Measurements from ENCODE around the gene ITLN2.
"Not testable (repeated sequence)": the region's sequence is repeated elsewhere in the genome, so short reads cannot be mapped to it uniquely, and the experiment has no call there.

The ITLN2 gene

GRCh38 chr1:160956966-160957365 is 2.4 kb upstream of the ITLN2 start:
- in situ Hi-C loops (cut with MboI; ENCODE audit: low sequenced_read_pairs), result loop anchor here (10.0 kb wide), 1 partner anchor 282 kb away; no protein-coding TSS in a partner anchor

DNA sequence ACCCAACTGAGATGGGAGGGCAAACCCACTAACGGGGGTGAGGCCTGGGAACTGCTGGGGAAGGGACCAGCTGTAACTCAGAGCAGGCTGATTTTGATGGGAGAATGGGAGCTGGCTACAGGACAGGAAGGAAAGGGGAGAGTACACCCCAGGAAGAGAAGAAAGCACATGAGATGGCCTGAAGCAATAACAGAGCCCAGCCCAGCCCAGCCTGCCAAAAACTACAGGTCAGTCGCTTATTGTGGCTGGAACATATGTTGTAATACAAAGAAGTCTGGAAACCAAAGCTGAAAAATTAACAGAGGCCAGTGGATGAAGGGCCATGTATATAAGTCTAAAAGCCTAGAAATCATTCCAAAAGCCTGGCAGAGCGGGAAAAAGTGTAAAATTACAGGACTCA is 1.6 kb downstream of the ITLN2 start:
- in situ Hi-C loops (cut with MboI; ENCODE audit: low sequenced_read_pairs), result loop anchor here (5.0 to 10.0 kb wide), 2 partner anchors 121 to 278 kb away; no protein-coding TSS in a partner anchor

GRCh38 chr1:160952129-160952510 is 2.5 kb downstream of the ITLN2 start:
- in situ Hi-C loops (cut with MboI; ENCODE audit: low sequenced_read_pairs), result loop anchor here (5.0 to 10.0 kb wide), 2 partner anchors 120 to 277 kb away; no protein-coding TSS in a partner anchor

DNA sequence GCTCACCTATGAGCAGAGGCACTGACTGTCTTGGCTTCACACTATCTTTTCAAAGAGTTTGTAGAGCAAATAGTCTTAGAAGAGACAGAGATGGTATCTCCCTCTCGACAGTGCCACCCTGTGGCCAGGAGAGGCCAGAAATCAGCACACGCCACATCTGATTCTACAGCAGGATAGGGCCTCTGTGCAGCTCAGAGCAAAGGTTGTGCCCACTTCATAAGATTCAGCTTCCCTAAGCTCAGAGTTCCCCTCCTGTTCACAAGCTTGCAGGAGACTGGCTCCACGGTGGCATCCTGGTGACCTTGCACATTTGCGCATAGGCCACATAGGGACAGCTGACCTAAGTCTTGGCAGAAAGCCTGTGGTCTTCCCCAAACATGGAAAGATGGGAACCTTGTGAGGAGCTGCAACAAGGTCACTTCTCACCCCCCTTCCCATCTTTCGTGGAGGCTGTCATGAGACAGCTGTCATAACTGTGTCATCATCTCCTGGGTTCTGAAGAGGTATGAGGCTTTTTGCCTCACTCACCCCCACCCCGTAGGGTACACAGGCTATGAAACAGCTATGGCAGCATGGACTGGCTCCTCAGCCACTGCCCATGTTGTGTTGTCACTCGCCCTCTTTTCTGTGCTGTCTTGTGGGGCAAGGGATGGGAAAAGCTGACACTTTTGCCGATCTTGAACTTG is 3.0 kb downstream of the ITLN2 start:
- in situ Hi-C loops (cut with MboI; ENCODE audit: low sequenced_read_pairs), result loop anchor here (5.0 to 10.0 kb wide), 2 partner anchors 119 to 277 kb away; no protein-coding TSS in a partner anchor

DNA sequence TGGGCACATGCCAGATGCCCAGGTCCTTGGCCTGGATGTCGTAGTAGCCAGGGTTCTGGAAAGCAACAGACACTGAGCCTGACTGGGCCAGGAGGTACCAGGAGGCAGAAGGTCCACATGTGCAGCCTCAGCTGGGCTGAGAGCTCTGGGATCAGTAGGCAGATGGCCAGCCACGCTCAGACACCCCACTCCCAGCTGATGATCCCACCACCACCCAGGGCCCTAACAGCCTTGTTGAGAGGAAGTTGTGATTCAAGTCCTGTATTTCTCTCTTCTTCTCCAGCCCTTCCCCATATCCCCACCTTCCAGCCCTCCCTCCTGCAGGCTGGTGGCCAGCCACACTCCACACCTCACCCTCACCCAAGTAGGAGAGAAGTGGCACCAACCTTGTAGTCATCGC is 4.0 kb downstream of the ITLN2 start:
- in situ Hi-C loops (cut with MboI; ENCODE audit: low sequenced_read_pairs), result loop anchor here (5.0 to 10.0 kb wide), 2 partner anchors 118 to 276 kb away; no protein-coding TSS in a partner anchor

- in situ Hi-C loops (cut with MboI; ENCODE audit: low sequenced_read_pairs), result loop anchor here (5.0 to 10.0 kb wide), 2 partner anchors 118 to 275 kb away; no protein-coding TSS in a partner anchor
These were observed 4.7 kb downstream of the ITLN2 start for GRCh38 chr1:160949881-160950280.

DNA sequence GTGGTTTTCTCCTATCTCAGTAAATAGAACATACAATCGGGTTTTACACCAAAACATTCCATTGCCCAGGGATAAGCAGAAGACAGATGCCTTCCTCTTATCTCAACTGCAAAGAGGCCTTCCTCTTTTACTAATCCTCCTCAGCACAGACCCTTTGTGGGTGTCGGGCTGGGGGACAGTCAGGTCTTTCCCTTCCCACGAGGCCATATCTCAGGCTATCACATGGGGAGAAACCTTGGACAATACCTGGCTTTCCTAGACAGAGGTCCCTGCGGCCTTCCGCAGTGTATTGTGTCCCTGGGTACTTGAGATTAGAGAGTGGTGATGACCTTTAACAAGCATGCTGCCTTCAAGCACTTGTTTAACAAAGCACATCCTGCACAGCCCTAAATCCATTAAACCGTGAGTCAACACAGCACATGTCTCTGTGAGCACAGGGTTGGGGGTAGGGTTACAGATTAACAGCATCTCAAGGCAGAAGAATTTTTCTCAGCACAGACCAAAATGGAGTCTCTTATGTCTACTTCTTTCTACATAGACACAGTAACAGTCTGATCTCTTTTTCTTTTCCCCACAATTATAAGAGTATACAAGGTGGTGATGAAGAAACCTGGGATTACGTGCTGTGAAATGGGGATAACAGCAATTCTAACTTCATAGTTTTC is 5.3 kb downstream of the ITLN2 start:
- in situ Hi-C loops (cut with MboI; ENCODE audit: low sequenced_read_pairs), result not testable (repeated sequence)

- in situ Hi-C loops (cut with MboI; ENCODE audit: low sequenced_read_pairs), result not testable (repeated sequence)
These were observed 7.3 kb downstream of the ITLN2 start for GRCh38 chr1:160947174-160947759.

- in situ Hi-C loops (cut with MboI; ENCODE audit: low sequenced_read_pairs), result not testable (repeated sequence)
These were observed 8.7 kb downstream of the ITLN2 start for GRCh38 chr1:160945881-160946280.

DNA sequence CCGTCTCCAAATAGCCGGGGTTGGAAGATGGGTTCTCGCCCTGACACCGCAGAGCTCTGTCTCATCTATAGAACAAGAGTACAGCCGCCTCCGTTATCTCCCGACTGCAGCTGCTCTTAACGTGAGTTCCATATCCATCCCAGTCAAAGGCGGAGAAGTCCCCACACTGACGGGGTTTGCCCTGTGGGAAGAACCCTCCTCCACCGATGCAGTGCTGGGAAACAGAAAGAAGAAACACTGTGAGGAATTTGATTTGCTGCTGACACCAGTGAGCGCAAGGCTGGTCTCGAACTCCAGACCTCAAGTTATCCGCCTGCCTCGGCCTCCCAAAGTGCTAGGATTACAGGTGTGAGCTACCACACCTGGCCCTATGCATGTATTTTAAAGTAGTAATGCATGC is 9.5 kb downstream of the ITLN2 start:
- in situ Hi-C loops (cut with MboI; ENCODE audit: low sequenced_read_pairs), result no loop called here

GRCh38 chr1:160942926-160943325 is 11.7 kb downstream of the ITLN2 start:
- in situ Hi-C loops (cut with MboI; ENCODE audit: low sequenced_read_pairs), result no loop called here

GRCh38 chr1:160936666-160937065 is 17.9 kb downstream of the ITLN2 start:
- in situ Hi-C loops (cut with MboI; ENCODE audit: low sequenced_read_pairs), result not testable (repeated sequence)

GRCh38 chr1:160935527-160936258 is 18.9 kb downstream of the ITLN2 start:
- in situ Hi-C loops (cut with MboI; ENCODE audit: low sequenced_read_pairs), result no loop called here

DNA sequence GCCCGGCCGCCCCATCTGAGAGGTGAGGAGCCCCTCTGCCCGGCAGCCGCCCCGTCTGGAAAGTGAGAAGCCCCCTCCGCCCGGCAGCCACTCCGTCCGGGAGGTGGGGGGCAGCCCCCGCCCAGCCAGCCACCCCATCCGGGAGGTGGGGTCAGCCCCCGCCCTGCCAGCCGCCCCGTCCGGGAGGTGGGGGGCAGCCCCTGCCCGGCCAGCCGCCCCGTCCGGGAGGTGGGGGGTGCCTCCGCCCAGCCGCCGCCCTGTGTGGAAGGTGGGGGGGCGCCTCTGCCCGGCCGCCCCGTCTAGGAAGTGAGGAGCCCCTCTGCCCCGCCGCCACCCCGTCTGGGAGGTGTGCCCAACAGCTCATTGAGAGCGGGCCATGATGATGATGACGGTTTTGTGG is 21.3 kb downstream of the ITLN2 start:
- in situ Hi-C loops (cut with MboI; ENCODE audit: low sequenced_read_pairs), result not testable (repeated sequence)

DNA sequence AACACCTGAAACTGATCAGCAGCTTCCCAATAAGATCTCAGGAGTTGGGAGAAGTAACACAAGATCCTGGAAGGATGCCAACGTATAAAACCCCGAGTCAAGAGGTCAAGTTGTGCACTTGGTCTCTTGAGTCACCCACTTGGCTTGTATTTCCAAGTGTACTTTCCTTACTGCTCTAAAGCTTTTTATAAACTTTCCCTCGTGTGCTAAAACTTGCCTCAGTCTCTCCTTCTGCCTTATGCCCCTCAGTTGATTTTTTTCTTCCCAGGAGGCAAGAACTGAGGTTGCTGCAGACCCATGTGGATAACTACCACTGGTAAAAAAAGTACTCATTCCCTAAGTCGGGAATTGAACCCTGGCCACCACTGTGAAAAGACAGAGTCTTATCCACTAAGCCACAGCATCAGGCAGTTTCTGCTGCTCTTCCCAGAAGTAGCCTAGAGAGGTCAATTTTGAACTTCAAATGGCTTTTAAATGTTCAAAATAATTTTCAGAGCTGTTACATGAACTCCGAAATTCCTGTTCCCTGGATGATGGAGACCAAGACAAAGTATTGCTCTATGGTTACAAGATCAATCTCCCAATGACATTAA is 28.9 kb downstream of the ITLN2 start:
- in situ Hi-C loops (cut with MboI; ENCODE audit: low sequenced_read_pairs), result no loop called here

- in situ Hi-C loops (cut with MboI; ENCODE audit: low sequenced_read_pairs), result no loop called here
These were observed 29.6 kb downstream of the ITLN2 start for GRCh38 chr1:160924791-160925651.

GRCh38 chr1:160916666-160917065 is 37.9 kb downstream of the ITLN2 start:
- in situ Hi-C loops (cut with MboI; ENCODE audit: low sequenced_read_pairs), result no loop called here

DNA sequence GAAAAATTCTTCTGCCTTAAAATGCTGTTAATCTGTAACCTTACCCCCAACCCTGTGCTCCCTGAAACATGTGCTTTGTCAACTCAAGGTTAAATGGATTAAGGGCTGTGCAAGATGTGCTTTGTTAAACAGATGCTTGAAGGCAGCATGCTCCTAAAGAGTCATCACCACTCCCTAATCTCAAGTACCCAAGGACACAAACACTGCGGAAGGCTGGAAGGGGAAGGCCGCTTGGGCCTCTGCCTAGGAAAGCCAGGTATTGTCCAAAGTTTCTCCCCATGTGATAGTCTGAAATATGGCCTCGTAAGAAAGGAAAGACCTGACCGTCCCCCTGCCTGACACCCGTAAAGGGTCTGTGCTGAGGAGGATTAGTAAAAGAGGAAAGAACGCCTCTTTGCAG is 41.4 kb downstream of the ITLN2 start:
- in situ Hi-C loops (cut with MboI; ENCODE audit: low sequenced_read_pairs), result not testable (repeated sequence)

GRCh38 chr1:160911925-160912324 is 42.7 kb downstream of the ITLN2 start:
- in situ Hi-C loops (cut with MboI; ENCODE audit: low sequenced_read_pairs), result no loop called here

- in situ Hi-C loops (cut with MboI; ENCODE audit: low sequenced_read_pairs), result no loop called here
These were observed 43.2 kb downstream of the ITLN2 start for GRCh38 chr1:160911441-160911840.

All from HL-60/S4 (cell line).